Gastrocnemius medialis (tissue), 4 donors: ENCODE results near the gene LUZP2. TPM values are rescaled to one million over a fixed set of nuclear protein-coding genes. Genes with fewer than 3 reads are reported as not detected.

ENCODE experiments used
- ATAC-seq, 2 donors: fragments of 150-250 bp; one replicate each; pipeline ENCODE4 v1.9.1; 2016
- DNase-seq, 2 donors: peaks; one replicate each; pipeline ENCODE4 v3.0.0-alpha.2; 2019
- H3K27ac ChIP-seq, 4 donors: fragments of 200-600 bp; sonication (generic); 1 replicate in 1 of 4; 2 replicates in 3 of 4; pipeline ENCODE4 v1.5.1; 2016 to 2018; ENCODE audit warnings: mild to moderate bottlenecking in 2 of 4, moderate library complexity in 1 of 4
- H3K27me3 ChIP-seq, 3 donors: fragments of 200-600 bp; sonication (generic) in 2 of 3; 1 replicate in 1 of 3; 2 replicates in 2 of 3; pipeline versions ENCODE4 v1.5.1 to v1.6.0; 2016 to 2019; ENCODE audit warnings: mild to moderate bottlenecking in 1 of 3, moderate library complexity in 1 of 3
- H3K36me3 ChIP-seq, 2 donors: fragments of 200-600 bp; sonication (generic) in 1 of 2; one replicate each; pipeline ENCODE4 v1.5.1; 2017 to 2018
- H3K4me1 ChIP-seq, 2 donors: fragments of 200-600 bp; sonication (generic) in 1 of 2; one replicate each; pipeline ENCODE4 v1.5.1; 2016 to 2017; ENCODE audit warnings: mild to moderate bottlenecking in 2 of 2
- H3K4me3 ChIP-seq, 4 donors: fragments of 200-600 bp; sonication (generic) in 3 of 4; 1 replicate in 1 of 4; 2 replicates in 3 of 4; pipeline ENCODE4 v1.5.1; 2016 to 2019; ENCODE audit warnings: mild to moderate bottlenecking in 2 of 4
- H3K9me3 ChIP-seq, 3 donors: fragments of 200-600 bp; sonication (generic) in 2 of 3; 1 replicate in 1 of 3; 2 replicates in 2 of 3; pipeline ENCODE4 v1.5.1; 2016 to 2019
- POLR2A ChIP-seq, 2 donors: fragments of 450-650 bp; IDR thresholded peaks; one replicate each; pipeline ENCODE4 v1.6.1; 2017; ENCODE audit warnings: antibody characterized with exemption in 2 of 2, mild to moderate bottlenecking in 2 of 2, moderate library complexity in 2 of 2
- in situ Hi-C, 4 donors: fragments of 200-750 bp; cut with MboI; loops; one replicate each; pipeline versions ENCODE4 v1.15.0 to v1.8.0; 2017; ENCODE audit warnings: low sequenced_read_pairs in 4 of 4
- intact Hi-C: fragments of 100-400 bp; cut with DNase I; formaldehyde crosslinking; loops from one replicate; pipeline ENCODE4 v1.15.1; 2023; ENCODE audit warnings: low total_unique reads
- total RNA-seq, 4 donors: library from RNA; depleted of rRNA; stranded (reverse); fragments of >200 nt; gene quantifications; one replicate each; pipeline versions ENCODE4 v1.1.0 to v1.2.3, GENCODE V29; 2016
- TF ChIP-seq, protein P1 (sequence below), 5 experiments: fragments of 450-650 bp in 3 of 5; fragments of 200-600 bp in 2 of 5; sonication (generic) in 2 of 5; IDR thresholded peaks in 4 of 5; conservative IDR thresholded peaks in 1 of 5; 1 replicate in 4 of 5; 2 replicates in 1 of 5; pipeline ENCODE4 v1.5.1; 2016 to 2019; ENCODE audit warnings: antibody characterized with exemption in 5 of 5, mild to moderate bottlenecking in 3 of 5, moderate library complexity in 3 of 5

The LUZP2 gene
- total RNA-seq, 4 donors from 2014 or later, result not detected

DNA sequence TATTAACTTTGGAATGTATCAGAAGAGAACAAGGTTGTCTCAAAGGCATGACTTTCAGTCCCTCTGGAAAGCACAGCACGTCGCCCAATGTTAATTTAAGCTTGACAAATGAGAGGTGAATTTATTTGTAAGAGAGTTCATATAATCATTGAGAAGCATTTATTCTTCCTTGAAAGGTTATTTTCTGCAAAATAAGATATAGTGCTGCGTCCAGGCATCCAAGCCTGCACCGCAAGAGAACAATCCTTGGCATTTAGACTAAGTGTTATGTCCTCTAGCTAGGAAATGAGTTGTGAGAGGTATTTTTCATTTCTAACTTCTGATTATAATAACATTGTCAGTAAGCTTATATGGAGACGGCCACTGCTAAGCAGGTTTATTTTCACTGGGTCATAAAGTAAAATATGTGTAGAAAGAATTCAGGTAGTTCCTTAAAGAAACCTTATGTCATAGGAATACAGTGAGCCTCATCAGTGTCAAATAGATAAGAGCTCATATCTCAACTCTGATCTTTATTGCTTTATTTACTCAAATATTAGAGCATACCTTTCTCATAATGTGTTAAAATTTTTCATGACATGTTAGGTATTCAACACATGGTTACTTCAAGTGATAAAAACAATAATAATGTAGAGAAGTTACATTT is 182.0 kb downstream of the LUZP2 start:
- H3K27me3 ChIP-seq, result no peaks in the 10 kb centered on the region
- DNase-seq (no peak), ATAC-seq (no peak)
- intact Hi-C loops (no loop called here), in situ Hi-C loops (no loop called here)
- H3K36me3 ChIP-seq, result no peaks in the 10 kb centered on the region
- no peaks in the 10 kb centered on the region for H3K9me3 ChIP-seq
- H3K27ac ChIP-seq, result no peak overlapping the region
- no peaks in the 10 kb centered on the region for H3K4me1 ChIP-seq
- H3K4me3 ChIP-seq, result no peak overlapping the region
- TF ChIP-seq POLR2A (IDR thresholded peaks at IDR 0.05), result no peak
- TF ChIP-seq, protein P1, sequence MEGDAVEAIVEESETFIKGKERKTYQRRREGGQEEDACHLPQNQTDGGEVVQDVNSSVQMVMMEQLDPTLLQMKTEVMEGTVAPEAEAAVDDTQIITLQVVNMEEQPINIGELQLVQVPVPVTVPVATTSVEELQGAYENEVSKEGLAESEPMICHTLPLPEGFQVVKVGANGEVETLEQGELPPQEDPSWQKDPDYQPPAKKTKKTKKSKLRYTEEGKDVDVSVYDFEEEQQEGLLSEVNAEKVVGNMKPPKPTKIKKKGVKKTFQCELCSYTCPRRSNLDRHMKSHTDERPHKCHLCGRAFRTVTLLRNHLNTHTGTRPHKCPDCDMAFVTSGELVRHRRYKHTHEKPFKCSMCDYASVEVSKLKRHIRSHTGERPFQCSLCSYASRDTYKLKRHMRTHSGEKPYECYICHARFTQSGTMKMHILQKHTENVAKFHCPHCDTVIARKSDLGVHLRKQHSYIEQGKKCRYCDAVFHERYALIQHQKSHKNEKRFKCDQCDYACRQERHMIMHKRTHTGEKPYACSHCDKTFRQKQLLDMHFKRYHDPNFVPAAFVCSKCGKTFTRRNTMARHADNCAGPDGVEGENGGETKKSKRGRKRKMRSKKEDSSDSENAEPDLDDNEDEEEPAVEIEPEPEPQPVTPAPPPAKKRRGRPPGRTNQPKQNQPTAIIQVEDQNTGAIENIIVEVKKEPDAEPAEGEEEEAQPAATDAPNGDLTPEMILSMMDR (IDR thresholded peaks at IDR 0.05 in 4 of 5, conservative IDR thresholded peaks at IDR 0.05 in 1 of 5), result no peak

DNA sequence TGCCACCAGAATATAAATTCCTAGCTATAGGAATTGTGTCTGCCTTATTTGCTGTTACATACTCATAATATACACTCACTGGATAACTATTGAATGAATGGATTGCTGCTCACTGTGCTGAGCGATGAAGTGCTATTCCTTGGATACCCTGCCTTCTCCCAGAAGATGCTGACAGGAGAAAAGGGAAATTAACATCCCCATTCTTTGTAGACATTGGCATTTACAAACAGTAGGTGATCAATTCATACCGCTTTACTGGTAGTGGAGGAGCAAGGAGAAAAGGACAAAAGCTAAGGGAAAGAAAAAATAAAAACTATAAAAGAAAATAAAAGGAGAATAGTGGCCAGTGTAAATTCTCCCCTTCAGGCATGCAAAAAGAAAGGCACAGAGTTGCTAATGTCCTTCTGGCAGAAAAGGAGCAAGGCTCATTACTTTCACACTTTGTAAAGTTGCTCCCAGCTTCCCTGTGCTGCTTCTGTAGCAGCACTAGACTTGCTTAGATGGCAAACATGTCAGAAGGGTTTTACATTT is 183.0 kb downstream of the LUZP2 start:
- in situ Hi-C loops, result no loop called here
- intact Hi-C loops, result no loop called here

DNA sequence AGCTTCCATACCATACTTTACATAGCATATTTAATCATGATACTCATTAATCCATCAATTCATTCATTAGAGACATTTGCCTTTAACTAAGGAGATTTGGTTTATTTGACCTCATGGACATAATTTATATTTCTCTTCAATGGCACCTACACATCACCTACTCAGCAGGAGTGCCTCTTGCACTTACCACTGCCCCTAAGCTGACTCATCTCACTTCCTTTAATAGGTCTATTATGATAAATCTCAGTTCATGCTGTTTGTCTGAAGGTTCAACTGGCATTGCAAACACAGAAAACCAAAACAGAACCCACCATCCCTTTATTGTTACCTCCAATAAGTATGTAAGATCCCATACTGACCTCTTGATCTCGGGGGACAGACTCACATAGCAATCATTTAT is 186.7 kb downstream of the LUZP2 start:
- Histone ChIP-seq H3K4me1 (no peaks in the 10 kb centered on the region), H3K27me3 (no peaks in the 10 kb centered on the region), H3K4me3 (no peak overlapping the region), H3K27ac (no peak overlapping the region), H3K9me3 (no peaks in the 10 kb centered on the region), H3K36me3 (no peaks in the 10 kb centered on the region)
- intact Hi-C loops (no loop called here), in situ Hi-C loops (no loop called here)
- TF ChIP-seq, protein P1 (IDR thresholded peaks at IDR 0.05 in 4 of 5, conservative IDR thresholded peaks at IDR 0.05 in 1 of 5), result no peak
- no peak for TF ChIP-seq POLR2A (IDR thresholded peaks at IDR 0.05)
- no peak for DNase-seq
- ATAC-seq, result no peak

More for the DNA sequence above, 183.0 kb downstream of the LUZP2 start:
- Histone ChIP-seq H3K36me3 (no peaks in the 10 kb centered on the region), H3K4me3 (no peak overlapping the region), H3K27ac (no peak overlapping the region), H3K27me3 (no peaks in the 10 kb centered on the region), H3K4me1 (no peaks in the 10 kb centered on the region), H3K9me3 (no peaks in the 10 kb centered on the region)
- no peak for TF ChIP-seq POLR2A (IDR thresholded peaks at IDR 0.05)
- ATAC-seq, result no peak
- no peak for DNase-seq

DNA sequence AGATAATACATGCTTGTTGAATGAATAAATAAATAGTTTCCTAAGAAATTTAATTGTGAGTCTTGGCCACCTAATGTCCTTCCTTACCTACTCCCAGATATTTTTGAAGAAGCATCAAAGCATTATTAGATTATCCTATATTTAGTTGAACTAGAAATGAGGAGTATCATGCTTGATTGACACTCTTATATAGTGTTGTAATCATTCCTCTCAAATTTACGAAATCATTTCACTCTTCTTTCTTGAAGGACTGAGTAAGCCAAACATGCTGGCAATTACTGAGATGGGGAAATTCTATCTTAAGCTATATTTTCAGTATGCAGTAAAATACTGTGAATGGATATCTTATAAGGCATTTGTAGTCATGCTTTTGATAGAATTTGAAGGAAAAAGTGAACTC is 189.0 kb downstream of the LUZP2 start:
- no peak for TF ChIP-seq POLR2A (IDR thresholded peaks at IDR 0.05)
- TF ChIP-seq, protein P1 (IDR thresholded peaks at IDR 0.05 in 4 of 5, conservative IDR thresholded peaks at IDR 0.05 in 1 of 5), result no peak
- Histone ChIP-seq H3K36me3 (no peaks in the 10 kb centered on the region), H3K4me1 (no peaks in the 10 kb centered on the region), H3K27me3 (no peaks in the 10 kb centered on the region), H3K27ac (no peak overlapping the region), H3K9me3 (no peaks in the 10 kb centered on the region), H3K4me3 (no peak overlapping the region)
- no peak for DNase-seq
- in situ Hi-C loops (no loop called here), intact Hi-C loops (no loop called here)
- ATAC-seq, result no peak

DNA sequence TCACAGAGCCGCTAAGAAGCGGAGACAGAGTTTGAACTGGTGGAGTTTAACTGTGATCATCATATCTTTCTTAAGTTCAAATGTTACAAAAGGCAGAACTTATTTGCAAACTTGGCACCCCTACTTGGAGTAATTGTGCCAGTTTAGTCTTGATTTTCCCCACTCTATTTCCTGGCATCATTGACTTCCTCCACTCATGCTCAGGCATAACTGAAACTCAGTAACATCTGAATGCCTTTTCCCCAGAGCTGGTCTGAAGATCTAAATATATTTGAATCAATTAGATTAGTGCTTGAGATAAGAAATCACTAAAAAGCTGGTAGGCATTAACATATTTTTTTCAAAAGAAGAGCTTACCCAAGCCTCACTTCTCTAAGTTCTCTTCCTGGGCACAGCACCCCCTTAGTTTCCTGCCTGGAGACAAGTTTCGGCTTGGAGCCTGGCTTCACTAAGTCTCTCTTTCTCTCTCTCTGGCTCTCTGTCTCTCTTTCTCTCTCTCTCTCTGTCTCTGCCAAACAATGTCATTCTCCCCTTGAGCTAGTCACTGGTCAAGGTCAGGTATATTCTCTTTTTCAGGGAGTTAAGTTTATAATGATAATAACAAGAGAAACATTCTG is 190.8 kb downstream of the LUZP2 start:
- ATAC-seq (no peak), DNase-seq (no peak)
- no peak overlapping the region for H3K4me3 ChIP-seq
- intact Hi-C loops (no loop called here), in situ Hi-C loops (no loop called here)
- H3K27ac ChIP-seq, result no peak overlapping the region
- H3K4me1 ChIP-seq, result no peaks in the 10 kb centered on the region
- TF ChIP-seq POLR2A (IDR thresholded peaks at IDR 0.05), result no peak
- TF ChIP-seq, protein P1 (IDR thresholded peaks at IDR 0.05 in 4 of 5, conservative IDR thresholded peaks at IDR 0.05 in 1 of 5), result no peak
- no peaks in the 10 kb centered on the region for H3K36me3 ChIP-seq
- no peaks in the 10 kb centered on the region for H3K9me3 ChIP-seq
- no peaks in the 10 kb centered on the region for H3K27me3 ChIP-seq
